Bronchial smooth muscle cell (primary cell): ENCODE data around the gene LRPAP1. TPM values are rescaled to one million over a fixed set of nuclear protein-coding genes. Genes with fewer than 3 reads are reported as not detected.

Experiments used
- total RNA-seq: library from RNA; depleted of rRNA; stranded (reverse); fragments of >200 nt; gene quantifications from 2 replicates; pipeline ENCODE4 v1.2.1, GENCODE V29; 2014

LRPAP1 gene, protein sequence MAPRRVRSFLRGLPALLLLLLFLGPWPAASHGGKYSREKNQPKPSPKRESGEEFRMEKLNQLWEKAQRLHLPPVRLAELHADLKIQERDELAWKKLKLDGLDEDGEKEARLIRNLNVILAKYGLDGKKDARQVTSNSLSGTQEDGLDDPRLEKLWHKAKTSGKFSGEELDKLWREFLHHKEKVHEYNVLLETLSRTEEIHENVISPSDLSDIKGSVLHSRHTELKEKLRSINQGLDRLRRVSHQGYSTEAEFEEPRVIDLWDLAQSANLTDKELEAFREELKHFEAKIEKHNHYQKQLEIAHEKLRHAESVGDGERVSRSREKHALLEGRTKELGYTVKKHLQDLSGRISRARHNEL
- 96.0 and 110 TPM in 2 replicates for total RNA-seq

DNA sequence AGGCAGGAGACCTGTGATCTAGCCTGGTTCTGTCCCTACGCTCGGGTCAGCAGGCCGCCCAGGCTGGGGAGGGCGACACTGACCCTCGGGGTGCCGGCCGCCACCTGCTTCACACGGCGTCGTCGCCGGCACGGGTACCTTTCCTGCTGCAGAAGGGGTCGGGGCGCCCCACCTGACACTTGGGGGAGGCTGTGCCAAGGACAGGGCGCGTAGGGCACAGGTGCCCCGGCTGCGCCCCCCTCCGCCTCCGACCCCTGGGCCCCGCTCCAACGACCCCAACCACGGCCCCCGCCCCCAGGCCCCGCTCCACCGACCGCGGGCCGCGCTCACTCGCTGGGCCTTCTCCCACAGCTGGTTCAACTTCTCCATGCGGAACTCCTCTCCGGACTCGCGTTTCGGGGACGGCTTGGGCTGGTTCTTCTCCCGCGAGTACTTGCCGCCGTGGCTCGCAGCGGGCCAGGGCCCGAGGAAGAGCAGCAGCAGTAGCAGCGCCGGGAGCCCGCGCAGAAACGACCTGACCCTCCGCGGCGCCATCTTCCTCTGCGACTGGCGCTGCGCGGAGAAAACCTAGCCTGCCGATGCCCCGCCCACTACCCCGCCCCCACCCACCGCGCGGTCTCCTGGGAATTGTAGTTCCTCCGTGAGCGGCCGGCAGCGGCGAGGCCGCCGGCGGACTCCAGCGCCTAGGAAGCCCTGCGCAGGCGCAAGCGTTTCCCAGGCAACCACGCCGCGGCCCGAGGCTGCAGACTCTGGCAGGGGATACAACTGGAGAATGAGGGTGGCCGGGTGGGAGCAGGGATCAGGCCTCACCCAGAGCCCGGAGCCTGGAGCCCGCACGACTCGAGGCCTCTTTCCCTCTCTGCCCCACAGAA, at the start of gene LRPAP1:
TSS of gene LRPAP1 (minus strand) at position 544 of the 872 bp plus-strand sequence. CDS start at position 534, 10 bp downstream.

DNA sequence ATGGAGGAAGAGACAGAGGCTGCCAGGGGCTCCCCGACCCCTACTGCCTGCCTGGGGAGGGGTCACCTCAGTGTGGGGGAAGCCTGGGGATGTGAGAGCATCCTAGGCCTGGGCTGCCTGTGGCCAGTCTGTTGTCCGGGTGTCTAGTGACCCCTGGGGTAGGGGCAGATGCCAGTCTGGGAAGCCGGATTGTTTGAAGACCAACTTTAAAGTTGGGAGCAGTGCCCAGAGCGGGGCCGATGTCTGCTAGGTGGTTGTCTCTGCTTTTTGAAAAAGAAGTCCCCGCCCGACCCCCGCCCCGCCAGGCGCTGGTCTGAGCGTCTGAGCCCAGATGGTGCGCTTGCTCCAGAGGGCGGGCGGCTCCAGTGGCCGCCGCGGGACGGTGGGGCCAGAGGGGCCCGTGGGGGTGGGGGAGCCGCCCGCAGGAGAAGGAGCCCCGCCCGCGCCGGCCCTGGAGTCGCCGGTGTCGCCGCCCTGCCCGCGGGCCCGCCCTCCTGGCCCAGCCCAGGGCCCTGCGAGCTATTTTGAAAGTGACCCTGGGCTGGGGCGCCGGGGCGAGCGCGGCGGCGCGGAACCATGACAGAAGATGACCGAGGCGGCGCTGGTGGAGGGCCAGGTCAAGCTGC, 69.3 kb downstream of the LRPAP1 start, which contains the start of gene DOK7:
TSS of gene DOK7 (plus strand) at position 517 of the 626 bp plus-strand sequence. CDS start at position 587, 70 bp downstream.

Other genes with a start within 250 kb of the LRPAP1 start
- gene RGS12, start 239.4 kb downstream of the LRPAP1 start, total RNA-seq: 19.5 and 25.2 TPM in 2 replicates
- under 0.01 and 0.26 TPM in 2 replicates for gene HGFAC, start 90.5 kb downstream of the LRPAP1 start, total RNA-seq
- under 0.01 and 0.09 TPM in 2 replicates for gene DOK7, start 69.1 kb downstream of the LRPAP1 start, total RNA-seq
- 0.09 and 0.16 TPM in 2 replicates for gene ADRA2C, start 234.0 kb upstream of the LRPAP1 start, total RNA-seq